HG03457 (cell line): ENCODE data around the gene SFSWAP.
"Not testable (repeated sequence)": the region's sequence is repeated elsewhere in the genome, so short reads cannot be mapped to it uniquely, and the experiment has no call there.

Experiments
- ATAC-seq: cut with Tn5 transposase; IDR thresholded peaks from one replicate; pipeline ENCODE4 v1.9.1; 2021; ENCODE audit warnings: moderate number of reproducible peaks; ENCODE audit not compliant: unreplicated experiment

Gene SFSWAP

GRCh38 chr12:131710464-131711457 lies at the start of gene SFSWAP:
Gene SFSWAP (plus strand): TSS chr12:131711090. CDS start chr12:131711230, 140 bp downstream.
- peak; percentile 85 for ATAC-seq

- ATAC-seq = not testable (repeated sequence)
These were observed 49.5 kb upstream of the SFSWAP start for GRCh38 chr12:131661170-131661985.

GRCh38 chr12:131661986-131662288 lies 49.0 kb upstream of the SFSWAP start:
- not testable (repeated sequence) for ATAC-seq

- not testable (repeated sequence) for ATAC-seq
These were observed 48.5 kb upstream of the SFSWAP start for GRCh38 chr12:131662346-131662745.

GRCh38 chr12:131665666-131666065 lies 45.2 kb upstream of the SFSWAP start:
- not testable (repeated sequence) for ATAC-seq

GRCh38 chr12:131666486-131666885 lies 44.4 kb upstream of the SFSWAP start:
- not testable (repeated sequence) for ATAC-seq

GRCh38 chr12:131666978-131667601 lies 43.8 kb upstream of the SFSWAP start:
- ATAC-seq = not testable (repeated sequence)

- no peak for ATAC-seq
These were observed 39.6 kb upstream of the SFSWAP start for GRCh38 chr12:131671276-131671675.

GRCh38 chr12:131671871-131672270 lies 39.0 kb upstream of the SFSWAP start:
- no peak for ATAC-seq

- ATAC-seq = no peak
These were observed 38.5 kb upstream of the SFSWAP start for GRCh38 chr12:131672311-131672940.

GRCh38 chr12:131672941-131673887 lies 37.7 kb upstream of the SFSWAP start:
- ATAC-seq = no peak

GRCh38 chr12:131673888-131674257 lies 37.0 kb upstream of the SFSWAP start:
- no peak for ATAC-seq

GRCh38 chr12:131674373-131674772 lies 36.5 kb upstream of the SFSWAP start:
- no peak for ATAC-seq

- ATAC-seq = no peak
These were observed 35.5 kb upstream of the SFSWAP start for GRCh38 chr12:131675126-131676080.

GRCh38 chr12:131676544-131676943 lies 34.3 kb upstream of the SFSWAP start:
- no peak for ATAC-seq

GRCh38 chr12:131677067-131677466 lies 33.8 kb upstream of the SFSWAP start:
- ATAC-seq = not testable (repeated sequence)

GRCh38 chr12:131677699-131678098 lies 33.2 kb upstream of the SFSWAP start:
- no peak for ATAC-seq

GRCh38 chr12:131678389-131679181 lies 32.3 kb upstream of the SFSWAP start:
- not testable (repeated sequence) for ATAC-seq
